ENCODE results near the gene MYCBPAP.

The MYCBPAP gene

GRCh38 chr17:50517504-50518383, 9.5 kb downstream of the MYCBPAP start:
- no peak for DNase-seq (ENCODE audit: low read depth)

- no peak for DNase-seq (ENCODE audit: low read depth)
Observed at GRCh38 chr17:50518384-50519023, 10.3 kb downstream of the MYCBPAP start.

GRCh38 chr17:50519141-50519834, 11.0 kb downstream of the MYCBPAP start:
- DNase-seq (ENCODE audit: low read depth): peak; percentile 68

- no peak for DNase-seq (ENCODE audit: low read depth)
Observed at GRCh38 chr17:50520483-50520882, 12.2 kb downstream of the MYCBPAP start.

- DNase-seq (ENCODE audit: low read depth): no peak
Observed at GRCh38 chr17:50521514-50521913, 13.3 kb downstream of the MYCBPAP start.

DNA sequence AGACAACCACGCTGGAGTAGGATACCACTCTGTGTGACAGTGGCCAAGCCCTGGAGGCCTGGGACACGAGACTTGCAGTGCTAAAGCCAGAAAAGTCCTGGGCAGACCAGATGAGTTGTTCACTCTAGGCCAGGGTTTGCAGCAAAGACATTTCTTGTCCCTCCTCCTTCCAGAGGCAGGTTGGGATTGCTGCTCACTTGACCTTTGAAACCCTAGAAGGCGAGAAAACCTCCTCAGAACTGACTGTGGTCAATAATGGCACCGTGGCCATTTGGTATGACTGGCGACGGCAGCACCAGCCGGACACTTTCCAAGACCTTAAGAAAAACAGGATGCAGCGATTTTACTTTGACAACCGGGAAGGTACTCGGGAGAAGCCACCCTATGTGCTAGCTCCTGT, 14.5 kb downstream of the MYCBPAP start:
- DNase-seq (ENCODE audit: low read depth): no peak

DNA sequence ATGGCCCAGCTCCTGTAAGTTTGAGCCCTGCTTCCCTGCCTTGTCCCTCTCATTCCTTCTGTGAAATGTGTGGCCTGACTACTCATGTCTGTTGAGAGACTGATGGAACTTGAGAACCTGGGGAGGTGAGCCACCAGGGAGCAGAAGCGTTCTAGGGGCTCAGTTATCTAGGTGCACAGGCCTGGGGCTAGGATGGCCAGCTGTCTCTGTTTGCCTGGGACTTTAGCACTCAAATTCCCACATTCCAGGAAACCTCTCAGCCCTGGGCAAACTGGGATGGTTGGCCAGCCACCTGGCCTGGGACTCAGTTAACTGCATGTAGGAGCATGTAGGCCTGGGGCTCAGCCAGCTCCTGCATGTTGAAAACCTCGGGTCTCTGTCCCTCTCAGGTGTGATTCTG, 15.0 kb downstream of the MYCBPAP start:
- no peak for DNase-seq (ENCODE audit: low read depth)

GRCh38 chr17:50524838-50525237, 16.6 kb downstream of the MYCBPAP start:
- DNase-seq (ENCODE audit: low read depth): no peak

- DNase-seq (ENCODE audit: low read depth): no peak
Observed at GRCh38 chr17:50527155-50527762, 19.0 kb downstream of the MYCBPAP start.

DNA sequence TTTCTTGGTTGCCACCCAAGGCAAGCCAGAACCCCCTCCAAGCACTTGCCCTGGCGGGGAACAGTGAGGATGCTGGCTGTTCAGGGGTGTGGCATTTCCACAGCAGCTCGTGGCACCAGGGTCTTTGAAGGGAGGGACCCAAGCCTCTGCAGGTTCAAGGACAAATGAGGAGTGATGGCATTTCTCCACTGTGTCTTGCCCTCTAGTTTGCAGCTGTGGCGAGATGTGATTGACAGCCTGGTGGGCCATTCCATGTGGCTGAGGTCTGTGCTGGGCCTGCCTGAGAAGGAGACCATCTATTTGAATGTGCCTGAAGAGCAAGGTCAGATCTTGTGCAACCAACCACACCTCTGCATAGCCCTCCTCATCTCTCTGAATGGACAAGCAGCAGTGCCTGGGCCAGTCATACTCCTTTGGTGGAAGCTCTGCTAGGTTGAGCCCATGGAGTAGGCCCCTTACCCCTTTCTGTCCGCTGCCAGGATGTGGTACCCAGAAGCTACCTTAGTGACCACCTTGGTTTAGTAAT, 19.8 kb downstream of the MYCBPAP start:
- DNase-seq (ENCODE audit: low read depth): no peak

DNA sequence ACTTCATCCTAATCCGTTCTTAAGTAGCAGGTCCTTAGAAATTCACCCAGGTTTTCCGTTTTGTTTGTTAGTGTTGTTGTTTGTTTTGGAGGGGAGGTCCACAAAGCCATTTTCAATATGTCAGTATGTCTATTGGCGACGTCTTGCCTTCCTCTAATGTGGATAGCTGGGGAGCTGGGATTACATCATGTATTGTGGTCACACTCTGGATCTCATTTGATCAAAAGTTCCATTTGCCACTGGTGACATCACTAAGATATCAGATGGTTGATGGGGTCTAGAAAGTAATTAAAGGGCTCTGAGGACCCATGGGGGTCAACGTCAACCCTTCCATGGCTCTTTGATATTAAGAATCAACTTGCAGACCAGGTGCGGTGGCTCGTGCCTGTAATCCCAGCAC, 21.6 kb downstream of the MYCBPAP start:
- no peak for DNase-seq (ENCODE audit: low read depth)

DNA sequence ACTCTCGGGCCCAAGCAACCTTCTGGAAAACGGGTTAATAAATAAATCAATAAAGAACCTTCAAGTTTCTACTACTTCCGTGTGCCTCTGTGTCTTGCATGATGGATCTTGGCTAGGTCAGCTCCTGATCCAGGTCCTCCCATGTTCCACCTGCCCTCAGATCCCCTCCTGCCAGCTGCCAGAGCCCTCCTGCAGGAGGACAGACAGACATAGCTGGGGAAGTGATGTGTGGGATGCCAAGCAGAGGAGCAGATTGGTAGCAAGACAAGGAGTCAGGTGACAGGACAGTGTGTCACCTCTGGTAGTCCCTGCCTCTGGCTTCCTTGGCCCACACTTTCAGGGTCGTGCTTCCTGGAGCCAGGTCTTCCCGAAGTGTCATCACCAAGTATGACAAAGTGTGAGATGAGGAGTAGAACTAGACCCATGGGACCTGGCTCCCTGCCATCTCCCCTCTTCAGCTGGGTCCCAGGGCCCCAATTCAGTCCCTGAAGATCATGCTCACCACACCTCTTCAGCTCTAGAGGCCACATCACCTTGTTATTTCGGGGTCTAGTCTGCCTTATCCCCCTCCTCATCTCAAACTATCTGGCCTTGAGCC, 23.3 kb downstream of the MYCBPAP start:
- DNase-seq (ENCODE audit: low read depth): no peak

- peak; percentile 21 for DNase-seq (ENCODE audit: low read depth)
Observed at GRCh38 chr17:50532452-50533024, 24.3 kb downstream of the MYCBPAP start, which contains the start of gene EPN3. EPN3 (plus strand) TSS chr17:50532735; CDS start chr17:50536557, 3,822 bp downstream.

DNA sequence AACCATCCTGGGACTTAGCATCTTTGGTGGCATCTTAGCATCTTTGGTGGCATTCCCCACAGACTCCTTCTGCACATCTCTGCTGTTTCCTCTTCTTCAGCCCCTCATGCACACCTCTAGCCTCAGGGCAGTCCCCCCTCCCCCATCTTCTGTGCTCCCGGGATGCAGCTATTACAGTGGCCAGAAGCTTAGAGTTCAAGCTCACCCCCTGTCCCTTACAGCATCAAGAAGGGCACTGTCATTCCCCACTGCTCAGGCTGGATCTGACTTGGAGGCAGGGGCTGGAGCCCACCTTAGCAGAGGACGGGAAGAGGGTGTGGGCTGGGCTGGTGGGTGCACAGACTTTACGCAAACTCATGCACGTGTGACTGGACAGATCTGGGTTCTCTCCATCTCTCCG, 24.9 kb downstream of the MYCBPAP start:
- no peak for DNase-seq (ENCODE audit: low read depth)

- peak; percentile 28 for DNase-seq (ENCODE audit: low read depth)
Observed at GRCh38 chr17:50533720-50534148, 25.5 kb downstream of the MYCBPAP start.

GRCh38 chr17:50534222-50534978, 26.2 kb downstream of the MYCBPAP start:
- no peak for DNase-seq (ENCODE audit: low read depth)

- DNase-seq (ENCODE audit: low read depth): no peak
Observed at GRCh38 chr17:50534979-50535326, 26.7 kb downstream of the MYCBPAP start.

DNA sequence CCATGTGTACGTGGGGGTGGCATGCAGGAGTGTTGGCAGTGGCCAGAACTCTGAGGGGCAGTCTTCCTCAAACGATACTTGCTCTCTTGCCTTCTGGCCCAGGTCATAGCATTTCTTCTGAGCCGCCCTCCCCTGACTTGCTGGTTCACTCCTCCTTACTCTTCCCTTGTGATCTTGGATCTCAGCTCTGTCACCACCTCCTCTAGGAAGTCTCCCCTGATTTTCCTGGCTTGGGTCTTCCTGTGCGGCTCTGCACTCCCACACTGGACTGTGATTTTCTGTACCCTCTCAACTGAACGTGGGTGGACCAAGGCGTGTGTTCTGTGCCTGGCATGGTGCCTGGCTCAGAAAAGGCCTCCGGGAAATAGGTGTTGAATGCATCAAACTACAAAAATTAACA, 27.2 kb downstream of the MYCBPAP start:
- DNase-seq (ENCODE audit: low read depth): no peak

DNA sequence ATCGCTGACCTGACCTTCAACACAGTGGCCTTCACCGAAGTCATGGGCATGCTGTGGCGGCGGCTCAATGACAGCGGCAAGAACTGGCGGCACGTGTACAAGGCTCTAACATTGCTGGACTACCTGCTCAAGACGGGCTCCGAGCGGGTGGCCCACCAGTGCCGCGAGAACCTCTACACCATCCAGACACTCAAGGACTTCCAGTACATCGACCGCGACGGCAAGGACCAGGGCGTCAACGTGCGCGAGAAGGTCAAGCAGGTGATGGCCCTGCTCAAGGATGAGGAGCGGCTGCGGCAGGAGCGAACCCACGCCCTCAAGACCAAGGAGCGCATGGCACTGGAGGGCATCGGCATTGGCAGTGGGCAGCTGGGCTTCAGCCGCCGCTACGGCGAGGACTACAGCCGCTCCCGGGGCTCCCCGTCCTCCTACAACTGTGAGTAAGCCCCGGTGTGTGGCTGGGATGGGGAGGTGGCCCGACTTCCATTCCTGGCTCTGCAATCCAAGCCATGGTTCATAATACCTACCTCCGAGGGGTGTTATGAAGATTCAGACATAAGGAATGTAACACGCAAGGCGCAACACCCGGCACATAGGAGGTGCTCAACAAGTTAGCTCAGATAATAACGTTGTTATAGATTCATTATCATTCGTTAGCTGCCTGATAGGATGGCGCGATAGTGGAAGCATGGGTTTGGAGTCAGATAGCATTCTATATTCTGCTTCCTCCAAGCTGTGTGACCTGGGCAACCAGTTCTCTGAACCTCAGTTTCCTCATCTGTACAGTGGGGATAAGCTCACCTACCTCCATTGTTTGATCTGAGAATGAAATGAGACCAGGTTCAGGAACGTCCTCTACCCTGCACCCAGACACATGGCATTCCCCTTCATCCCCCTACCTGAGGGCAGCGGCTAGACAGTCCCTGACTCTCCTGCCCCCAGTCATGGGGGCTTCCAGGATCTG, 28.7 kb downstream of the MYCBPAP start:
- DNase-seq (ENCODE audit: low read depth): no peak
